Occipital lobe (tissue), 2 donors: Measurements from ENCODE around the gene ZNF746. TPM values are rescaled to one million over a fixed set of nuclear protein-coding genes. Genes with fewer than 3 reads are reported as not detected.

Experiments used
- DNase-seq: peaks from one replicate; lab custom pipeline; 2025; lab: John Stamatoyannopoulos, UW
- total RNA-seq: library from RNA; depleted of rRNA; stranded (reverse); fragments of >200 nt; gene quantifications from one replicate; pipeline ENCODE4 v1.2.3, GENCODE V29; 2014

The ZNF746 gene
- total RNA-seq, 1 donor from 2014 or later, result 27.3 TPM

GRCh38 chr7:149490083-149490760, 7.4 kb downstream of the ZNF746 start:
- DNase-seq, result no peak

- DNase-seq, result no peak
Measured at GRCh38 chr7:149489391-149490024, 8.1 kb downstream of the ZNF746 start.

- DNase-seq, result no peak
Measured at GRCh38 chr7:149479568-149479967, 18.0 kb downstream of the ZNF746 start.

- no peak for DNase-seq
Measured at GRCh38 chr7:149478754-149479153, 18.9 kb downstream of the ZNF746 start.

- DNase-seq, result no peak
Measured at GRCh38 chr7:149477494-149478443, 19.8 kb downstream of the ZNF746 start.

- no peak for DNase-seq
Measured at GRCh38 chr7:149476791-149477190, 20.8 kb downstream of the ZNF746 start.

GRCh38 chr7:149475121-149476045, 22.2 kb downstream of the ZNF746 start:
- DNase-seq, result no peak

GRCh38 chr7:149474309-149475120, 23.1 kb downstream of the ZNF746 start:
- no peak for DNase-seq

- DNase-seq, result no peak
Measured at GRCh38 chr7:149473251-149473650, 24.4 kb downstream of the ZNF746 start.

GRCh38 chr7:149471289-149471953, 26.2 kb downstream of the ZNF746 start:
- no peak for DNase-seq

GRCh38 chr7:149469806-149470205, 27.8 kb downstream of the ZNF746 start:
- no peak for DNase-seq

- DNase-seq, result no peak
Measured at GRCh38 chr7:149468208-149468607, 29.4 kb downstream of the ZNF746 start.

GRCh38 chr7:149467321-149467859, 30.2 kb downstream of the ZNF746 start:
- DNase-seq, result no peak

GRCh38 chr7:149466364-149466763, 31.2 kb downstream of the ZNF746 start:
- DNase-seq, result no peak

- no peak for DNase-seq
Measured at GRCh38 chr7:149463500-149464161, 34.0 kb downstream of the ZNF746 start.

- DNase-seq, result no peak
Measured at GRCh38 chr7:149462101-149462520, 35.5 kb downstream of the ZNF746 start.

- peak; percentile 67 for DNase-seq
Measured at GRCh38 chr7:149460493-149461277, 36.9 kb downstream of the ZNF746 start, which contains the start of gene ZNF777. ZNF777 (minus strand) TSS chr7:149461062; CDS start chr7:149456022, 5,040 bp downstream.
